GM12892 (cell line): ENCODE data around the gene LRRTM2.

Experiments
- POLR2A ChIP-seq: IDR thresholded peaks from 2 replicates; pipeline ENCODE4 v1.6.1; 2011; ENCODE audit warnings: low read depth, low read length, control low read depth
- POLR2AphosphoS5 ChIP-seq: IDR thresholded peaks from 2 replicates; pipeline ENCODE4 v1.6.1; 2011; ENCODE audit warnings: low read depth, low read length, control low read depth
- TAF1 ChIP-seq: IDR thresholded peaks from 2 replicates; pipeline ENCODE4 v1.6.1; 2011; ENCODE audit warnings: low read depth, mild to moderate bottlenecking, control low read depth, low read length, borderline replicate concordance

DNA sequence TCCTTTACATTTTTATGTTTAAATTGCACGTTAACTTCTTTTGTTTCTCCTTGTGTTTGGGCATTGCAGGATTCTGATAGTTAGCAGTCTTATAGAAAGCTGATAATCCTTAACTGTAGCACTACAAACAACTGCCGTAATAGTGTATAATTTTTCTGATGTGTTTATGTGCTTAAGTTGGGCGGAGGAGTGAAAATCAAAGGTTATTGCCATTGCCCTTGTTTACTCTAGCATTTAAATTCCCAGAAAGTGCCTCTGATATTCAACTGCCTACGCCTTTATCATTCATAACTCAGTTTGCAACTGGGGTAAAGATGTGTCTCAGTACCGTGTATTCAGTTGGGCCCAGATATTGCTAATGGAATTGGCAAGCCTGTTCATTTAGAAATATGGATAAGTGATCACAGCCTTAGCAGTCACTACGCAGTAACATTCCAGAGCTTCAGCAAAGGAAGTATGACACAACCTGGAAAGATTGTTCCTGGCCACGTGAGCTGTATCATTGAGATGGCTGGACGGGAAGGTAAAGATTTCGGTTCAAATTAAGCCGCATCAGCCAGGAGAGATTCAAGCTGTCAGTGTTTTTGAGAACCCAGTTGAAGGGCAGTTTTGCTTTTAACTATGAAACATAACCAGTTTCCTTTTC is 28.1 kb upstream of the LRRTM2 start:
- TF ChIP-seq POLR2A (no peak), POLR2AphosphoS5 (no peak), TAF1 (no peak)
